Activated CD8-positive, alpha-beta T cell treated with anti-CD3 and anti-CD28 coated beads, Interleukin-2, amount 10 ng/mL, durations not matched to agents 7 days and 5 days (primary cell): ENCODE results near the gene CACNA1B. TPM values are rescaled to one million over a fixed set of nuclear protein-coding genes. Genes with fewer than 3 reads are reported as not detected.

Experiments
- ATAC-seq: fragments of 150-1000 bp; cut with Tn5 transposase; one replicate; pipeline ENCODE4 v1.10.0; 2021; ENCODE audit warnings: moderate library complexity
- CTCF ChIA-PET: fragments of 350-600 bp; sonication (Branson Sonifier 250); formaldehyde crosslinking; loops from one replicate; lab custom pipeline; 2021; ENCODE audit warnings: antibody characterized with exemption; lab: Charles Lee
- POLR2A ChIA-PET: fragments of 350-600 bp; sonication (Branson Sonifier 250); formaldehyde crosslinking; loops from one replicate; lab custom pipeline; 2021; ENCODE audit warnings: antibody characterized with exemption; lab: Charles Lee
- DNase-seq: peaks from one replicate; pipeline ENCODE4 v3.0.0-alpha.2; 2020
- H3K27ac Mint-ChIP-seq: one replicate; pipeline ENCODE4 v1.8.0; 2021; ENCODE audit warnings: mild to moderate bottlenecking, mixed read lengths
- H3K27me3 Mint-ChIP-seq: one replicate; pipeline ENCODE4 v1.8.0; 2021; ENCODE audit warnings: low read depth, mixed read lengths
- H3K36me3 Mint-ChIP-seq: one replicate; pipeline ENCODE4 v1.8.0; 2021; ENCODE audit warnings: low read depth, mixed read lengths
- H3K4me1 Mint-ChIP-seq: one replicate; pipeline ENCODE4 v1.8.0; 2021; ENCODE audit warnings: low read depth, mixed read lengths
- H3K4me3 Mint-ChIP-seq: one replicate; pipeline ENCODE4 v1.8.0; 2021; ENCODE audit warnings: mild to moderate bottlenecking, mixed read lengths
- H3K9me3 Mint-ChIP-seq: one replicate; pipeline ENCODE4 v1.8.0; 2022; ENCODE audit warnings: mixed read lengths; ENCODE audit not compliant: insufficient read depth
- total RNA-seq, 2 experiments: library from RNA; stranded (reverse); gene quantifications; one replicate each; pipeline ENCODE4 v1.2.3, GENCODE V29; 2021

CACNA1B gene
- total RNA-seq, 2 experiments from 2014 or later = not detected

DNA sequence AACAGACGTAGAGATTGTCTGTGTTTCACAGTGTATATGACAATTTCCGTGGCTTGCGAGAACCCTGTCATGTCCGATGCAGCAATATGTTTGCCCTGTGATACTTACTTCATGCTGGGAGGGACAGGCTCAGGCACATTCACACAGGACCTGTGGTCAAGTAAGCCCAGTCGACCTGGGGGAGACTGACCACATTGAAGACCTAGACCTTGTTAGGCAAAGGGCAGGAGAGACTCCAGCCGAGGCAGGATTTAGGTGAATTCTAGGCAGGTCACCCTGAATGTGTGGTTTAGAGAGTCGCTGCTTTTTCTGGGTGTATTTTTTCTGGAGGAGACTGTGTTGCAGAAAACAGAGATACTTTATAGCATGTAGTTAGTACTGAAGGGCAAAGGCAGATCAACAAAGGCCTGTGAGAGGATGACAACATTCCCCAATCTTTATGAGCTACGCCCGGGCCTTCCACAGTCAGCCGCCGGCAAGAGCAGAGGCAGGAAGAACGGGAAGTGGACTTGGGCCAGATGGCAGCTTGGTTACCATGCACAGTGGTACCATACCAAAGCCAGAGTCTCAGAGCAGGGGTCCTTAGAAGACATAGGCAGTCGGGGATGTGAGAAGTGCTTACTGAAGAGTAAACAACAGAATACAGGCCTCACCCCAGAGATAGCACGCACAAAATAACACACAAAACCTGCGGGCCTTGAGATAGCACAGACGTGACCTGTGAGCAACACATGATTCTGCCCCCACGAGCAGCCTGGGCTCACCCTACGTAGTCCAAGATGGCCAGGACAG, 220.7 kb downstream of the CACNA1B start:
- POLR2A ChIA-PET = no interaction called here
- H3K36me3 Mint-ChIP-seq = no peaks in the 10 kb centered on the region
- H3K27me3 Mint-ChIP-seq = no peaks in the 10 kb centered on the region
- H3K27ac Mint-ChIP-seq = no peak overlapping the region
- no peak overlapping the region for H3K4me3 Mint-ChIP-seq
- no peaks in the 10 kb centered on the region for H3K9me3 Mint-ChIP-seq
- CTCF ChIA-PET = no interaction called here
- no peak for ATAC-seq
- no peak for DNase-seq
- H3K4me1 Mint-ChIP-seq = no peaks in the 10 kb centered on the region

DNA sequence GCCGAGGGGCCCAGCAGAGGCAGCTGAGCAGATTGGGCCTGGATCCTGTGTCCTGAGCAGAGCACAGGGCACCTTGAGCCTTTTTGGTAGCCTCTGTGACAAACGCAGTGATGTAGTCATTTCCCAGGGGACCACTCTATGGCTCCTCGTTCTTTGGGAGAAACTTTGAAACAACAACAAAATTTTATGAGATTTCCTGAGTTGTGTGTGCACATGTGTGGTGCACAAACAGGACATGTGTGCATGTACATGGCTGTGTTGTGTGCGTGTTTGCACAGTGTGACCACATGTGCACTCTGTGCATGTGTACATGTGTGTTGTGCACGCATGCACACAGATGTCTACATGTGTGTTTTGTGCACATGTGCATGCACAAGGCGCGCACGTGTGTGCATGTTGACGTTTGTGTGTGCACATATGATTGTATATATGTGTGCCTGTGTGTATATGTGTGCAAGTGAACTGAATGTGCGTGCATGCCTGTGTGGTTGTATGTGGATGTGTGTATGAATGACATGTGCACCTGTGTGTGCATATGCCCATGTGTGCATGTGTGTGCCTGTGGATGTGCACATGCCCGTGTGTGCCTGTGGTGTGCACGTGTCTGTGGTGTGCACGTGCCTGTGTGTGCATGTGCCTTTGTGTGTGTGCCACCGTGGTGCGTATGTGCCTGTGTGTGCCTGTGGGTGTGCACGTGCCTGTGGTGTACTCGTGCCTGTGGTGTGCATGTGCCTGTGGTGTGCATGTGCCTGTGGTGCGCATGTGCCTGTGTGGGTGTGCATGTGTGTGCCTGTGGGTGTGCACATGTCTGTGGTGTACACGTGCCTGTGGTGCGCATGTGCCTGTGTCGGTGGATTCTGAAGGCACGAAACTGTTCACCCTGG, 221.6 kb downstream of the CACNA1B start:
- H3K27me3 Mint-ChIP-seq = no peaks in the 10 kb centered on the region
- H3K9me3 Mint-ChIP-seq = no peaks in the 10 kb centered on the region
- H3K27ac Mint-ChIP-seq = no peak overlapping the region
- no peak for ATAC-seq
- no peaks in the 10 kb centered on the region for H3K4me1 Mint-ChIP-seq
- CTCF ChIA-PET = no interaction called here
- DNase-seq = no peak
- no peak overlapping the region for H3K4me3 Mint-ChIP-seq
- H3K36me3 Mint-ChIP-seq = no peaks in the 10 kb centered on the region
- POLR2A ChIA-PET = no interaction called here

DNA sequence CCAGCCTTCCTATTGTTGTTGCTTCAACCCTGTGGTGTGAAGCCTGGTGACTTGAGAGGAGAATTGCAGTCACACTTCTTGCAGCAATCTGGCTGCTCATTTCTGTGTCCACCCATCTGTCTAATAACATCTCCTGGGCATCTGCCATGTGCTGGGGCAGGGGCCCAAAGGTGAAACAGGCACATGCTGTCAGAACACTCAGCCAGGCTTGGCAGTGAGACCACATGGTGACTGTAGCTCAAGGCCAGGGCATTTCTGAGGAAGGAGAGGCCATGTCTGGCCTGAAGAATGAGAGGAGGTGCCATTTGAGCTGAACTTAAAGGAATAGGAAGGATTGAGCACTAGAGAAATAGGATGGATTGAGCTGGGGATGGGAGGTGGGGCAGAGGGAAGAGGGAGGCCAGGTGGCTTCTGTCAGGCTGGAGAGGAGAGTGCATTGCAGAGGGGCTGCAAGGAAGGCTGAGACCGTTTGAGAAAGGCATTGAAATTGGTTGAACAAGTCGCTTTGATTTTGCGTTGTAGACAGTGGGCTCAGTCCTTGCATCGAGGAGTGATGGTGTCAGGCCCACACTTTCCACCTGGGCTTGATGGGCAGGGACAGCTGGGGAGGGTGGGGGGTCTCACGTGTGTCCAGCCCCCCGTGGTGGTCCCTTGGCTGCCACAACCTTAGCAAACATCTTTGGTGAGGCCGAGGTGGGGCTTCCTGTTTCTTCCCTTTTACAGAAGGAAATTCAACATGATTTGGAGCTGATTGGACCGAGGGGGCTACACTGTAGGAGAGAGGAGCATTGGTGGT, 222.4 kb downstream of the CACNA1B start:
- no peaks in the 10 kb centered on the region for H3K9me3 Mint-ChIP-seq
- CTCF ChIA-PET = no interaction called here
- no peak overlapping the region for H3K27ac Mint-ChIP-seq
- POLR2A ChIA-PET = no interaction called here
- ATAC-seq (no peak), DNase-seq (no peak)
- no peaks in the 10 kb centered on the region for H3K27me3 Mint-ChIP-seq
- no peak overlapping the region for H3K4me3 Mint-ChIP-seq
- H3K36me3 Mint-ChIP-seq = no peaks in the 10 kb centered on the region
- no peaks in the 10 kb centered on the region for H3K4me1 Mint-ChIP-seq

DNA sequence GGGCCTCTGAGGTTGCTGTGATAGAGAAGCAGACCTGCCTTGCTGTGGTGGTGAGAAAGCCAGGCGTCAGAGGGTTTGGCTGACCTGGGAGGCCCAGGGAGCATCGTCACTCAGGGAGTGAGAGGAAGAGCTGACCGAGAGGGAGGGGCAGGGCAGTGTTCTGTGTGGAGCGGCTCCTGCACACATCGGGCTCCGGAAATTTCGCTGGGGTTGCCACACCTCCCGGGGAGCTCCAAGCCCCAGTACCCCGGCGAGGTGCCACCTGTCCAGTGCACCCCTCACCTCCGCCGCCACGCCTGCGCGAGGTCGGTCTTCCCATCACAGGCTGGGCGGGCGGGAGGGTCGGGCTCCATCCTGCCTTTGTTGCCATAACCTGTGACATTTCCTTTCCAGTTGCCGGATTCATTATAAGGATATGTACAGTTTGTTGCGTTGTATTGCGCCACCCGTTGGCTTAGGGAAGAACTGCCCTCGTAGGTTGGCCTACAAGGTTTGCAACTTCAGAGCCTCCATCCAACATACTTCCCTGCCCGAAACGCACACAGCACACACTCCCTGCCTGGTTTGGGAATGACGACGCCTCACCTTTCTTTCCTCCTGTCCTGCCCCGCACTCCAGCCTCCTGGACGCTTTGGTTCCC, 223.2 kb downstream of the CACNA1B start:
- Mint-ChIP-seq H3K36me3 (no peaks in the 10 kb centered on the region), H3K9me3 (no peaks in the 10 kb centered on the region), H3K4me1 (no peaks in the 10 kb centered on the region), H3K27me3 (no peaks in the 10 kb centered on the region), H3K4me3 (no peak overlapping the region), H3K27ac (no peak overlapping the region)
- DNase-seq = no peak
- ATAC-seq = no peak
- ChIA-PET CTCF (no interaction called here), POLR2A (no interaction called here)

DNA sequence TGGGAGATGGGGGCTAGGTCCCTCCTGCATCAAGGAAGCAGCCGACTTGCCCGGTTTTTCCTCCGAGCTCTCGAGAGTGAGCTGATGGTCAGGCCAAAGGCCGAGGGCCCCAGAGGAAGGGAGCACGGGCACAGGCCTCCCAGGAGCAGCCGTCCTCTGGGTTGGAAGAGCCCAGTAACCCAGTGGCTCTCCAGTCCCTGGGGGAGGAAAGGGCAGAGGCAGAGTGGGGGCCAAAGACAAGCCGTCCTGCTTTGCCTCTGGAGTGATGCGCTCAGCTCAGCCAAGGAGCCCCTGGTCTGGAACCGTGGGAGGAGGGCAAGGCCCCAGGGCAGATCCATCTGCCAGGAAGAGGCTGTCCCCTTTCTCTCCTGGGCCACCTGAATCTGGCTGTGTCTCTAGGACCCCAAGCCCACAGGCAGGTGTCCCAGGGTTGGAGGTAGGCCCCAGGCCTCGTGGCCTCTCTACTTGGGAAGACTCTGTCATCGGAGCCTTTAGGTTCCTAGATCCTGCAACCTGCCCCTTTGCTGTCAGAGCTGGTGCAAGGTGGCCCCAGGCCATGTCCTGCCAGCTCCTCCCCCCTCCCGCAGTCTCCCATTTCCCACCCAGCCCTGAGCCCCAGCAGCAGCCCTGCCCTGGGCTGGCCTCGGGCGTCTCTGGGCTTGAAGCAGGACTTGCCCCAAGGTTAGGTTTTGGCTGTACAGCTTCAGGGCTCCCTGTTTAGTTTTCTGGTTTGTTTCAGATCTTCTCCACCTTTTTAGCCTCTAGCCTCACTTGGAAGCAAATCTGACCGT, 224.1 kb downstream of the CACNA1B start:
- POLR2A ChIA-PET = no interaction called here
- CTCF ChIA-PET = no interaction called here
- Mint-ChIP-seq H3K9me3 (no peaks in the 10 kb centered on the region), H3K27ac (no peak overlapping the region), H3K4me1 (no peaks in the 10 kb centered on the region), H3K36me3 (no peaks in the 10 kb centered on the region), H3K4me3 (no peak overlapping the region), H3K27me3 (no peaks in the 10 kb centered on the region)
- DNase-seq = no peak
- ATAC-seq = no peak

DNA sequence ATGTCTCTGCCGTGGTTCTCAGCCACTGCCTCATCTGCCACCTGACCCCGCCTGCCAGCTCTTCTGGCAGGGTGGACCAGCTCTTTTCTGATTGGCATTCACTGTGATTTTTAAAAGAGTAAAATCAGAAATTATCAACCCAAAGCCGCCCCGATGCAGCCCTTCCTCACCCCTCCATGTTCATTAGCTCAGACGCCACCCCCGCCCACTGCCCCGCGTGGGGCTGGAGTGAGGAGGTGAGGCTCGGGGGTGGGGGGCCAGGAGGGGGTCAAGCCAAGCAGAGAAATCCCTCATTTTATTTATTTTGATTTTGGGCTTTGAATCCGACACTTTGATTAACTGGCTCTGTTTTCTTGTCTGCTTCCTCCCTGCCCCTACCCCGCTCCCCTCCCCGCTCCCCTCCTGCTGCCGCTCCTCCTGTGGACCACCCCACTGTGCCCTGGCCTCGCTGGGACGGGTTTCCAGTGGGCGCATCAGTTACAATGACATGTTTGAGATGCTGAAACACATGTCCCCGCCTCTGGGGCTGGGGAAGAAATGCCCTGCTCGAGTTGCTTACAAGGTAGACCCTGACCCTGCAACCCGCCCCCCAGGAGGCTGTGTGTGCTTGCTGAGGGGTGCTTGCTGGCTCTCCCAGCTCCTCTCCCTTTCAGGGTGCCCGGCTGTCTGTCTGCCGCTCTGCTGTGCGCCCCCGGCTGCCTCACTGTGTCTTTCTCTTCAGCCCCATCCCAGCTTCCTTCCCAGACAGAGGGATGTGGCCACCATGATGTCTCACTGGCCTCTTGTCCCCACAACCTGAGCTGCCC, 224.9 kb downstream of the CACNA1B start:
- Mint-ChIP-seq H3K27ac (no peak overlapping the region), H3K36me3 (no peaks in the 10 kb centered on the region), H3K4me1 (no peaks in the 10 kb centered on the region), H3K9me3 (no peaks in the 10 kb centered on the region), H3K4me3 (no peak overlapping the region), H3K27me3 (no peaks in the 10 kb centered on the region)
- DNase-seq (no peak), ATAC-seq (no peak)
- ChIA-PET CTCF (no interaction called here), POLR2A (no interaction called here)

DNA sequence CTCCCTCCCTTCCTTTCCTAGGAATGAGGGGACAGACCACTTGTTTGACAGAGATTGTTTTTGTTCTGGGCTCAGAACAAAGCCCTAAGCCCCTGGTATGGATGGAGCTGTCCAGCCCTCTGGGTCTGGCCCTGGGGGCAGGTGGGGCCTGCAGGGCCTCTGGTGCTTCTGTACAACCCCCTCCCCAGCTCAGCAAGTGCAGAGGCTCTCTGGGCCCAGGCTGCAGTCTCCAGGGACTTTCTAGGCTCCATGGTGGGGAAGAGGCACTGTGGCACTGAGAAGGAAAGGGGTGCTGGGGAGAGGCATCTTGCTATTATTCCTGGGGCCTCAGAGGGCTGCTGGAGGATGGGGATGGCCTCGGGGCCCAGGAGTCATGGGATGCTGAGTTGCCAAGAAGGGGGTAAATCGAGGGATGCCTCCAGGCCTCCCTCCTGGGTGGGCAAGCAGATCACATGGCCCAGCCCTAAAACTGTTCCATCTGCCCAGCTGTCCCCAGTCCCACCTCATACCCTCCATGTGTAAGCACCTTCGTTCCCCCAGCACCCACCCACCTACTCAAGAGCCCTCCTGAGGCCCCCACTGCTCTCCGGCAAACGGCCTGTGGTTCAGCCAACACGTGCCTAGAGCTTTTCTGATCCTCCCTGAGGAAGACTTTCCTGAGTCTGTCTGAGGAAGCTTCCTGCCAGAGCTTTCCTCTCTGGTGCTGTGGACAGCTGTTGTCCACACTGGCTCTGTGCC, 225.7 kb downstream of the CACNA1B start:
- no peaks in the 10 kb centered on the region for H3K36me3 Mint-ChIP-seq
- no peak overlapping the region for H3K4me3 Mint-ChIP-seq
- DNase-seq (no peak), ATAC-seq (no peak)
- ChIA-PET POLR2A (interaction anchor here (0.6 kb wide), 1 partner anchor 42 kb away, joined by 3 read pairs; no protein-coding TSS in a partner anchor), CTCF (no interaction called here)
- H3K9me3 Mint-ChIP-seq = no peaks in the 10 kb centered on the region
- no peaks in the 10 kb centered on the region for H3K4me1 Mint-ChIP-seq
- H3K27ac Mint-ChIP-seq = no peak overlapping the region
- H3K27me3 Mint-ChIP-seq = no peaks in the 10 kb centered on the region

DNA sequence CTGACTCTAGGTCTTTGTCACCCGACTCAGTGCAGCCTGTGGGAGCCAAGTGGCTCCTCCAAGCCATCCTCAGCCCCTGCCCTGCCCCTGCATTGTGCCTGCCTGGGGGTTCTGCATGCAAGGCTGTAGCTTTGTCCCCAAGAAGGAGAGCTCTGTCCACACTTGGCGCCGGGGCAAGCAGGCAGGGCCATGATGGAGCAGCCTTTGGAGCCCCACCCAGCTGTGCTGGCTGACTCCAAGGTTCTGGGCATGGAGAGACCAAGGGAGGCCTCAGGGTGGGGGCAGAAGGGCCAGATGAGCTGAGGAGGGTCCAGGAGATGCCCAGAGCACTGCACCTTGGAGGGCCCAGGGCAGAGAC, 226.2 kb downstream of the CACNA1B start:
- POLR2A ChIA-PET = interaction anchor here (0.6 kb wide), 1 partner anchor 43 kb away, joined by 3 read pairs; no protein-coding TSS in a partner anchor
- Mint-ChIP-seq H3K27ac (no peak overlapping the region), H3K36me3 (no peaks in the 10 kb centered on the region), H3K4me1 (no peaks in the 10 kb centered on the region), H3K4me3 (no peak overlapping the region), H3K9me3 (no peaks in the 10 kb centered on the region), H3K27me3 (no peaks in the 10 kb centered on the region)
- ATAC-seq (no peak), DNase-seq (no peak)
- CTCF ChIA-PET = no interaction called here

DNA sequence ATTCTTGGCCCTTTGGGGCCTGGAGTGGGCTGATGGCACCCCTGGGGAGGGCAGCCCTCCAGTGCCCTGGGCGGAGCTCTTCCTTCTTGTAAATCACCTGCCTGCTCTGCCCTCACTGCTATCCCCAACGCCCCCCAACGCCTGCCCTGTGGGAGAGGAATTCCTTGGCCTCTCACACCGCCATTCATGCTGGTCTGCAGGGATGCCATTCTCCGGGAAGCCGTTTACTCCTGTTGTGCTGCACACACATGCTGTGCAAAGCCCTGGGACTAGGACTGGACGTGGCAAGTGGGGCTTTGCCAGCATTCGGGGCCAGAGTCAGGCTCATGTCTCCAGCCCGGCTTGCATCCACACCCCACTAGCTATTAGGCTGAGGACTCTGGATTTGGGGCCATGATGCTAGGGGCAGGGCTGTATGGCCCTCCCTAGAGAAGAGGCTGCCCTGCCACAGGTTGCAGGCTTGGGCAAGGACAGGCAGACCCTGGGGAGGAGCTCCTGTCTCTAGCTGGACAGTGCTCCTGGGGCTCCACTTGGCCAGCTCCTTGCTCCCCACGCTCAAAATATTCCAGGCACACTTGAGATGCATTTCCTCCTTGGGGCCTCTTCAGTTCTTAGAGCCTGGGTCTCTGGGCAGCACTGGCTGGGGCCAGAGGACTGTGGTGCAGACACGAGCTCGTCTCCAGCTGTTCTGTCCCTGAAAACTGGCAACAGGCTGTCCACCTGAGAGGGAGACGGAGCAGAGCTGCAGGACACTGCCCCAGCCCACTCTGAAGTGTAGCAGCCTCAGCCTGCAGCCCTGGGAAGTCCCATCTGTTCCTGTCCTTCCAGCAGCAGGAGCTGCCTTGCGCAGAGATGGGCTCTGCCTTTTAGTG, 226.9 kb downstream of the CACNA1B start:
- ATAC-seq (no peak), DNase-seq (no peak)
- CTCF ChIA-PET = no interaction called here
- Mint-ChIP-seq H3K36me3 (no peaks in the 10 kb centered on the region), H3K4me1 (no peaks in the 10 kb centered on the region), H3K27me3 (no peaks in the 10 kb centered on the region), H3K9me3 (no peaks in the 10 kb centered on the region), H3K27ac (no peak overlapping the region), H3K4me3 (no peak overlapping the region)
- POLR2A ChIA-PET = no interaction called here
